Skeletal muscle satellite cell (primary cell): ENCODE measurements around the gene CFAP97D1.

ENCODE experiments used
- H3K27me3 ChIP-seq: 2 replicates; pipeline ENCODE4 v1.7.0; 2013; ENCODE audit warnings: low read length; ENCODE audit not compliant: control insufficient read depth, insufficient read depth
- H3K36me3 ChIP-seq: 2 replicates; pipeline ENCODE4 v1.7.0; 2013; ENCODE audit warnings: mild to moderate bottlenecking, control low read depth, low read length; ENCODE audit not compliant: insufficient read depth
- H3K4me1 ChIP-seq: 2 replicates; pipeline ENCODE4 v1.7.0; 2013; ENCODE audit warnings: low read length; ENCODE audit not compliant: control insufficient read depth, insufficient read depth
- H3K4me2 ChIP-seq: 2 replicates; pipeline ENCODE4 v1.7.0; 2013; ENCODE audit warnings: mild to moderate bottlenecking, low read length
- H3K4me3 ChIP-seq: 2 replicates; pipeline ENCODE4 v1.7.0; 2013; ENCODE audit warnings: low read length
- H3K9ac ChIP-seq: 2 replicates; pipeline ENCODE4 v1.7.0; 2013; ENCODE audit warnings: mild to moderate bottlenecking, low read depth, low read length, moderate library complexity
- H3K9me3 ChIP-seq: replicated peaks from 2 replicates; pipeline ENCODE4 v1.7.0; 2013; ENCODE audit warnings: mild to moderate bottlenecking, control low read depth, low read length

CFAP97D1 gene

GRCh38 chr17:43817826-43818225 lies 37.6 kb downstream of the CFAP97D1 start:
- Histone ChIP-seq H3K27me3 (no peaks in the 10 kb centered on the region), H3K9ac (no peak overlapping the region), H3K36me3 (peaks cover 47% of the 10 kb centered on the region), H3K4me2 (no peak overlapping the region), H3K9me3 (no peaks in the 10 kb centered on the region), H3K4me3 (no peak overlapping the region), H3K4me1 (peaks cover 13% of the 10 kb centered on the region)

- Histone ChIP-seq H3K4me2 (no peak overlapping the region), H3K9ac (no peak overlapping the region), H3K27me3 (no peaks in the 10 kb centered on the region), H3K4me1 (peaks cover 13% of the 10 kb centered on the region), H3K9me3 (no peaks in the 10 kb centered on the region), H3K36me3 (peaks cover 39% of the 10 kb centered on the region), H3K4me3 (no peak overlapping the region)
Measured at GRCh38 chr17:43818966-43819365, 38.7 kb downstream of the CFAP97D1 start.

GRCh38 chr17:43820759-43821158 lies 40.5 kb downstream of the CFAP97D1 start:
- peaks cover 37% of the 10 kb centered on the region for H3K36me3 ChIP-seq
- H3K9me3 ChIP-seq = no peaks in the 10 kb centered on the region
- H3K9ac ChIP-seq = no peak overlapping the region
- no peaks in the 10 kb centered on the region for H3K4me1 ChIP-seq
- H3K4me2 ChIP-seq = no peak overlapping the region
- H3K4me3 ChIP-seq = no peak overlapping the region
- H3K27me3 ChIP-seq = no peaks in the 10 kb centered on the region

GRCh38 chr17:43822570-43823190 lies 42.4 kb downstream of the CFAP97D1 start:
- Histone ChIP-seq H3K4me1 (no peaks in the 10 kb centered on the region), H3K9me3 (no peaks in the 10 kb centered on the region), H3K9ac (no peak overlapping the region), H3K27me3 (no peaks in the 10 kb centered on the region), H3K4me3 (no peak overlapping the region), H3K36me3 (peaks cover 27% of the 10 kb centered on the region), H3K4me2 (no peak overlapping the region)

GRCh38 chr17:43823350-43824084 lies 43.3 kb downstream of the CFAP97D1 start:
- no peak overlapping the region for H3K4me2 ChIP-seq
- H3K27me3 ChIP-seq = no peaks in the 10 kb centered on the region
- H3K4me1 ChIP-seq = no peaks in the 10 kb centered on the region
- H3K4me3 ChIP-seq = no peak overlapping the region
- no peaks in the 10 kb centered on the region for H3K9me3 ChIP-seq
- H3K36me3 ChIP-seq = peaks cover 35% of the 10 kb centered on the region
- H3K9ac ChIP-seq = no peak overlapping the region

GRCh38 chr17:43825567-43825966 lies 45.3 kb downstream of the CFAP97D1 start:
- H3K4me1 ChIP-seq = no peaks in the 10 kb centered on the region
- no peaks in the 10 kb centered on the region for H3K9me3 ChIP-seq
- H3K4me2 ChIP-seq = no peak overlapping the region
- H3K36me3 ChIP-seq = peaks cover 39% of the 10 kb centered on the region
- no peak overlapping the region for H3K9ac ChIP-seq
- no peak overlapping the region for H3K4me3 ChIP-seq
- no peaks in the 10 kb centered on the region for H3K27me3 ChIP-seq

GRCh38 chr17:43826206-43826605 lies 46.0 kb downstream of the CFAP97D1 start:
- H3K4me1 ChIP-seq = no peaks in the 10 kb centered on the region
- H3K36me3 ChIP-seq = peaks cover 46% of the 10 kb centered on the region
- H3K27me3 ChIP-seq = no peaks in the 10 kb centered on the region

GRCh38 chr17:43827596-43827995 lies 47.4 kb downstream of the CFAP97D1 start:
- Histone ChIP-seq H3K9ac (no peak overlapping the region), H3K36me3 (peaks cover 42% of the 10 kb centered on the region), H3K4me2 (no peak overlapping the region), H3K4me3 (no peak overlapping the region), H3K4me1 (peaks cover 8% of the 10 kb centered on the region), H3K27me3 (no peaks in the 10 kb centered on the region), H3K9me3 (no peaks in the 10 kb centered on the region)

More at GRCh38 chr17:43826206-43826605, 46.0 kb downstream of the CFAP97D1 start:
- Histone ChIP-seq H3K9ac (no peak overlapping the region), H3K4me2 (no peak overlapping the region), H3K9me3 (no peaks in the 10 kb centered on the region), H3K4me3 (no peak overlapping the region)

GRCh38 chr17:43829738-43830137 lies 49.5 kb downstream of the CFAP97D1 start:
- no peaks in the 10 kb centered on the region for H3K27me3 ChIP-seq
- H3K9me3 ChIP-seq = no peaks in the 10 kb centered on the region
- no peak overlapping the region for H3K4me2 ChIP-seq
- no peak overlapping the region for H3K9ac ChIP-seq
- peaks cover 16% of the 10 kb centered on the region for H3K4me1 ChIP-seq
- H3K36me3 ChIP-seq = peaks cover 36% of the 10 kb centered on the region
- no peak overlapping the region for H3K4me3 ChIP-seq

GRCh38 chr17:43830510-43831140 lies 50.4 kb downstream of the CFAP97D1 start:
- H3K4me1 ChIP-seq = peaks cover 16% of the 10 kb centered on the region
- H3K36me3 ChIP-seq = peaks cover 33% of the 10 kb centered on the region
- no peaks in the 10 kb centered on the region for H3K9me3 ChIP-seq
- H3K4me2 ChIP-seq = no peak overlapping the region
- H3K4me3 ChIP-seq = no peak overlapping the region
- no peaks in the 10 kb centered on the region for H3K27me3 ChIP-seq
- H3K9ac ChIP-seq = no peak overlapping the region

- peak overlapping the region; percentile 75 for H3K4me3 ChIP-seq
- H3K4me1 ChIP-seq = peaks cover 16% of the 10 kb centered on the region
- peak overlapping the region; percentile 98 for H3K4me2 ChIP-seq
- no peak overlapping the region for H3K9ac ChIP-seq
- H3K36me3 ChIP-seq = peaks cover 32% of the 10 kb centered on the region
- H3K27me3 ChIP-seq = no peaks in the 10 kb centered on the region
- H3K9me3 ChIP-seq = no peaks in the 10 kb centered on the region
Measured at GRCh38 chr17:43831633-43832032, 51.4 kb downstream of the CFAP97D1 start.
